Iris pigment epithelial cell (primary cell): ENCODE measurements around the gene RARA.
A peak's percentile ranks its signal among the peaks of the same experiment; 100 is the strongest.

Experiments used
- DNase-seq: peaks from one replicate; pipeline ENCODE4 v3.0.0-alpha.2; 2011; ENCODE audit warnings: low read depth

Gene RARA

DNA sequence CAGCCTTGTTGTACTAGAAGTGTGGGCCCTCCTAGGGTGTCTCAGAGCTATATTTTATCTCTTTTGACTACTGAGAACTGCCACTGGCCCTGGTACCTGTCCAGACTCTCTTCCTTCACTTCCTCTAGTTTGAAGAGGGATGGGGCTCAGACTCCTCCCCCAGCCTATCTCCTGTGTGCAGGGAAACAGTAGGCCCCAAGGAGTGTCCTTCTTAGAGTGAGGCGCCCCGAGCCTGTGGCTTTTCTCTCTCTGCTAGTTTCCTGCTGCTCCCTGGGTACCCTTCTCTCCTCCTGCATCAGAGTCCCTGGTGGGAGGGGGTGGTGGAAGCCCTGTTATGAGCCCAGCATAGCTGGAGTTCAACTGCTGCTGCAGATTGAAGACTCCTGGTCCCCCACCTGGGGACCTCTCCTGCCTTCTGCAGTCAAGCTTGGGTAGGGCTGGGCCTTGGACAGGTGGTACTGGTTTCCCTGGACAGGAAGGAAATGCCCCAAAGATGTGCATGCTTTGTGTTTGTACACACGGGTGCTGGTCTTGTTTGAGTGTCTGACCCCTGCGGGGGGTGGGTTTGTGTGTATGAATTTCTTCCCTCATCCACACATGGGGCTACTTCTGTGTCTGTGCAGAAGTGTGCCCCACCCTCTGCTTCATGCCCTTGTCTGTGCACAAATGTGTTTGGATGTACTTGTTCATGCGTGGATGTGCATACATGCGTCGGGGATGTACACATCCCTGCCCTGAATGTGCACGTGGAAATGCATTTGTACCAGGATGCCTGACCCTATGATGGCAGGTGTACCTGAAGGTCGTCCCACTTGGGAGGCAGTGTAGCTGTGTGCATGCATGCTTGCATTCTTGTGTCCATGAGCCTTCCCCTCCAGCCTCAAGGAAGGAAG is 6.9 kb downstream of the RARA start:
- no peak for DNase-seq

DNA sequence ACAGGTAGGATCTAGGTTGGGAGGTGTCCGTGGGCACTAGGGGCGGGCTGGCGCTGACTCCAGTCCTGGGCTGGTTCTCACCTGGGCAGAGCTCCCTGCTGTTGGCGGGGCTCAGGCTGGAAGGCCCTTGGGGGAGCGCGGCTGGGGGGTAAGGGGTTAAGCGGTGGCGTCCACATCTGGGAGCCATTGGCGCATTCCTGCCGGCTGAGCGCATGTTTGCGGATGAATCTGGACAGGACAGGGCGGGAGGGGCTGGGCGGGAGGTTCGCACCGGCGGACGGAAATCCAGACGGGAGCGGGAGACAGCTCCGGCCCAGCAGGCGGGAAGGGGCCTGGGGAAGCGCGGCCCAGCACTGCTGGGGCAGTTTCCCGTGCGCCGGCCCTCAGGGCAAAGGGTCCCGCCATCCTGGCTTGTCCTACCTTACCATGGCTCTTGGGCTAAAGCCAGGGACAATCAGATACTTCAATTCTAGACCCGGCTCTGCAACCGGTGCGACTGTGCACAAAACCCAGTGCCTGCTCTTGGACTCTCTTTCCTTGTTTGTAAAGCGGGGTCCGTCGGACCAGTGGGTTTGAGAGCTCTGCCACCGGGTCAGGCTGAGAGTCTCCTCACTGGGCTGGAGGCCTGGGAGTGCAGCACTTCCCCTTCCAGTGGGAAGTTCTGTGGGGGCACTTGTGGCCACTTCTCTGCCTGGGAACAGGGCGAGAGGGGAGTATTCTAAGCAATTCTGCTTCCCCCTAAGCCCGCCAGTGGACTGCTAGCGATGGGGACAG is 7.8 kb downstream of the RARA start:
- DNase-seq = peak; percentile 73

- peak; percentile 75 for DNase-seq
These were observed 8.4 kb downstream of the RARA start for GRCh38 chr17:40317345-40317873.

DNA sequence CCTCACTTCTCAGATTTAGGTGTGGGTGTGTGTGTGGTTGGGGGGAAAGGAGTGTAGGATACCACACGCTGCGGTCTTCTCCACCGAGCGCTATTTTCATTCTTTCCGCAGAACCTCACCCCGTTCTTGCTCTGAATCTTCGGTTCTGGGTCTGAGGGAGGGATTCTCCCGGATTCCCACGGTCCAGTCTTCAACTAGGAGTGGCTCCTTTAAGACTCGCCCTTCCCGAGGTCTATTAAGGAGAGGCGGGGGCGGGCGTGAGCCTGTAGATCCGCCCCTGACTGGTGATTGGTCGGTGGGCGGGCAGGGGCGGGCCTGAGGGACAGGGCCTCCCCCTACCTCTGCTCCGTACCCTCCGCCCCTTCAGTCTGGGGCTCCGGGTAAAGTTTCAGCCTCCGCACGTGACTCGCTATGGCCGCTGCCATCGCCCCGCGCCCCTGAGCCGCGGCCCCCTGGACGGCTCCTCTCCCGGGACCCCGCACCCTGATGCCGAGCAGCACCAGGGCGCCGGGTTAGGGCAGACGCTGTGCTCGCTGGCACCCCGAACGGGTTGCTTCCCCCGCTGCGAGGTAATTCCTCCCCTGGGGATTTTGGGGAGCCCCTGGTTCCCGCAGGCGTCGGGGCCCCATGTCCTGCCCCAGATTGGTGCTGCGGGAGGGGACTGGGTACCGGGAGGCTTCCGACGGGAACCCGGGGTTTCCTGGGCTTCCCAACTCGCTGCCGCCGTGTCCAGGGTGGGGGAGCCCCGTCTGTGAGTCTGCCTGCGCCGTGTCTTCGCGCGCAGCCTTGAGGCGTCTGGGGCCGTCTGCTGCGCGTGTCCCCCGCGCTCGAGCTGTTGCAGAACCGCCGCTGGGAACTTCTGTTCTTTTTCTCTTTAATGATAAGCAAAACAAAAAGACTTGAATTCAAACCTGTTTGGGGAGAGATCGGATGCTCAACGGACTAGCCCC is 9.2 kb downstream of the RARA start:
- DNase-seq = peak; percentile 97

DNA sequence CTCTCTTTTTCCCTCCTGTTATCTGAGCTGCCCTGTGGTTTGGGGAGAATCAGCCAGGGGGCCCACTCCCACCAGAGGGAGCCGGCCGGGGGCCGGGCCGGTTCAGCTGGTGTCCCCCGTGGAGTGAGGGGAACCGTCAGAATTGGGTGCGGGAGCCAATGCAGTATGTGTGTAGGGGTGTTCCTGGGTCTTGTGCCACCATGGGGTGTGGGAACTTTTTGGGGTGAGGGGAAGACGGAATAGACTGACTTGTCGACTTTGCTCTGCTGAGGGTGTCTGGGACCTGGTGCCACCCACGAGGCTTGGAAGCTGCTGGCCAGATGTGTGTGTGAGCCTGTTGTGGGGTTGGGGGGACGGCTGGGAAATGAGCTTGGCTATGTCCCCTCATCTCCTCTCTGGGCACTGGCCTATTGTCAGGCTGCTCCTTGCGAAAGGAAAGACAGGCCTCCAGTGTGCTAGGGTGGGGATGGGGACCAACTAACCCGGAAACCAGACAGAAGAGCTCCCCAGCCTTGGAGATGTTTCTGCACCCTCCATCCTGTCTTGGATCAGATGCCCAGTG is 9.9 kb downstream of the RARA start:
- DNase-seq = no peak

GRCh38 chr17:40319651-40320540 is 10.9 kb downstream of the RARA start:
- DNase-seq = no peak

GRCh38 chr17:40320756-40321523 is 12.0 kb downstream of the RARA start:
- DNase-seq = no peak

GRCh38 chr17:40321524-40321929 is 12.5 kb downstream of the RARA start:
- no peak for DNase-seq

DNA sequence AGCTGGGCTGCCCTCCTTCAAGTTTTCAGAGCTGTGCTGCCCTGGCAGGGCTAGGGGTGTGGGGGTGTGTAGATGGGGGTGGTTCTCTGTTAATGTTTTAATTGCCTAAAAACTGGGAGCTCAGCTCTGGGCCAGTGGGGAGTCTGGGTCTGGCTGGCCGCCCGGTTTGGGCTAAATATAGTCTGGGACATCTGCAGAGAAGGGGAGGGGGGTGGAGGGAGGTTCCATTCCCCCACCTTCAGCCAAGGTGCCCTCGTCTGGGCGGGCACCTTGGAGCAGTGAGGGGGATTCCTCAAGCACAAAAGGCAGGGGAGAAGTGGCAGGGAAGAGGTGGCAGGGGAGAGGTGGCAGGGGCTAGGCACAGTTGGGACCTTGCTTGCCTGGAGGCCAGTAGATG is 13.0 kb downstream of the RARA start:
- no peak for DNase-seq

- DNase-seq = peak; percentile 73
These were observed 13.7 kb downstream of the RARA start for GRCh38 chr17:40322358-40323315.

GRCh38 chr17:40323391-40324381 is 14.7 kb downstream of the RARA start:
- DNase-seq = no peak

DNA sequence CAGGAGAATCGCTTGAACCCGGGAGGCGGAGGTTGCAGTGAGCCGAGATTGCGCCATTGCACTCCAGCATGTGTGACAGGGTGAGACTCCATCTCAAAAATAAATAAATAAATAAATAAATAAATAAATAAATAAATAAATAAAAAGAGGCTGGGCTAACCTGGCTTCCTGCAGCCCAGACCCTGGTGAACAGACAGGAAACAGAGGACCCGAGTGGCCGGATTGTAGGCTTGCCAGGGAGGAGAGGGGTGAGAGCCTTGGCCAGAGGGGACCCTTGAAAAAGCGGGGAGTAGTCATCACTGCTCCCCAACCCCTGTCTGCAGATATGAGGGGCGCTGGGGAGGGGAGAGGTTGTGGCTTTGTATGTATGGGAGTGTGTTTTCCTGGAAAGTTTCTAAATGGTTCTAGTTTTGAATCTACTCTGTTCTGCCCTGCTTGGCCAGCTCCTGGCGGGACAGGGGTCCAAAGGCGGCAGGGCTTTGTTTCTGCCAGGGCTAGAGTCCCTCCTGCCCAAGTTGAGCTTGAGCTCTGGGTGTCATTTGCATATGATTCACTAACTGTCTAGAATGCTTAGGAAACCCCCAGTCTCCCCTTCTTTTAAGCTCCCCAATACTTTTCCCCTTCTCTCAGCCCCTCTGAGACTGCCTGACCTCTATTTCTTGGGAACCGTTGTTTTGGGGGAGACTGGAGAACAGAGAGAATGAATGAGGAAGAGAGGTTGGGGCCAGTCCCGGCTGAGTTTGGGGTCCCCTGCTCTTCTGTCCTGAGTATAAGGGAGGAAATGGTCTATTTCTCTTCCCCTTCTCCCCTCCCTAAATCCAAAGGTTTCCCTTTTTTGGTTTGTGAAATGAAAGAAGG is 16.4 kb downstream of the RARA start:
- DNase-seq = no peak

- DNase-seq = no peak
These were observed 17.2 kb downstream of the RARA start for GRCh38 chr17:40326014-40326831.

- no peak for DNase-seq
These were observed 17.8 kb downstream of the RARA start for GRCh38 chr17:40326832-40327199.

- DNase-seq = no peak
These were observed 18.3 kb downstream of the RARA start for GRCh38 chr17:40327244-40327729.
